IMR-90 (cell line): ENCODE measurements around the gene PRLR. TPM values are rescaled to one million over a fixed set of nuclear protein-coding genes. Genes with fewer than 3 reads are reported as not detected.

Experiments
- ATAC-seq: fragments of 200-7000 bp; cut with Tn5 transposase; 2 replicates; pipeline ENCODE4 v1.9.1; 2020; ENCODE audit warnings: low read depth, mild to moderate bottlenecking, moderate library complexity
- BruUV-seq: library from RNA; stranded (reverse); fragments of 400-500 nt; replicated peaks from 2 replicates; lab custom pipeline; 2021; lab: Mats Ljungman, UMichigan
- CTCF ChIA-PET: fragments of 300-600 bp; formaldehyde crosslinking; extraction: SDS; loops from one replicate; lab custom pipeline; 2021; ENCODE audit warnings: antibody characterized with exemption; lab: Yijun Ruan, JAX
- POLR2A ChIA-PET: fragments of 300-600 bp; sonication (Branson Sonifier 250); formaldehyde crosslinking; loops from one replicate; lab custom pipeline; 2022; ENCODE audit warnings: antibody characterized with exemption; ENCODE audit not compliant: unreplicated experiment; lab: Charles Lee
- DNase-seq: peaks from one replicate; pipeline ENCODE4 v3.0.0; 2013
- H2AFZ ChIP-seq: replicated peaks from 2 replicates; pipeline ENCODE3; 2013; ENCODE audit warnings: low read length, mild to moderate bottlenecking; ENCODE audit not compliant: poor library complexity
- H2AK5ac ChIP-seq: 2 replicates; pipeline ENCODE4 v1.6.1; 2013; ENCODE audit warnings: low read depth, low read length, inconsistent platforms
- H2AK9ac ChIP-seq: replicated peaks from 2 replicates; pipeline ENCODE3; 2013; ENCODE audit warnings: mild to moderate bottlenecking, low read depth, low read length, moderate library complexity; ENCODE audit not compliant: poor library complexity
- H2BK120ac ChIP-seq: 2 replicates; pipeline ENCODE4 v1.6.1; 2013; ENCODE audit warnings: low read depth, low read length, inconsistent platforms
- H2BK15ac ChIP-seq: 3 replicates; pipeline ENCODE4 v1.6.1; 2013; ENCODE audit warnings: low read depth, low read length, inconsistent platforms
- H2BK20ac ChIP-seq: 2 replicates; pipeline ENCODE4 v1.6.1; 2013; ENCODE audit warnings: low read depth, mild to moderate bottlenecking, inconsistent platforms, low read length, moderate library complexity
- H2BK5ac ChIP-seq: 2 replicates; pipeline ENCODE4 v1.6.1; 2013; ENCODE audit warnings: mild to moderate bottlenecking, low read depth, low read length, inconsistent platforms; ENCODE audit not compliant: poor library complexity, severe bottlenecking
- H3K14ac ChIP-seq: replicated peaks from 2 replicates; pipeline ENCODE4 v1.6.1; 2013; ENCODE audit warnings: low read depth, low read length, inconsistent platforms
- H3K18ac ChIP-seq: 2 replicates; pipeline ENCODE4 v1.6.1; 2013; ENCODE audit warnings: low read depth, low read length, control low read depth
- H3K23ac ChIP-seq: 2 replicates; pipeline ENCODE4 v1.6.1; 2013; ENCODE audit warnings: low read depth, low read length, inconsistent platforms
- H3K27ac ChIP-seq: 2 replicates; pipeline ENCODE4 v1.5.1; 2013; ENCODE audit warnings: mild to moderate bottlenecking, control low read depth, low read length; ENCODE audit not compliant: insufficient read depth
- H3K27me3 ChIP-seq: 2 replicates; pipeline ENCODE4 v1.6.1; 2013; ENCODE audit warnings: low read length; ENCODE audit not compliant: control insufficient read depth, insufficient read depth
- H3K36me3 ChIP-seq: 2 replicates; pipeline ENCODE4 v1.6.1; 2013; ENCODE audit warnings: low read length, mixed read lengths; ENCODE audit not compliant: control insufficient read depth, insufficient read depth
- H3K4ac ChIP-seq: 2 replicates; pipeline ENCODE4 v1.6.1; 2013; ENCODE audit warnings: low read depth, low read length, inconsistent platforms
- H3K4me1 ChIP-seq: 2 replicates; pipeline ENCODE4 v1.6.1; 2013; ENCODE audit warnings: low read length, mixed read lengths; ENCODE audit not compliant: control insufficient read depth, insufficient read depth
- H3K4me2 ChIP-seq: 2 replicates; pipeline ENCODE4 v1.6.1; 2013; ENCODE audit warnings: low read depth, mild to moderate bottlenecking, control low read depth, low read length, moderate library complexity
- H3K4me3 ChIP-seq: 2 replicates; pipeline ENCODE4 v1.5.1; 2013; ENCODE audit warnings: low read depth, mild to moderate bottlenecking, control low read depth, low read length, moderate library complexity; ENCODE audit not compliant: insufficient read depth
- H3K56ac ChIP-seq: 2 replicates; pipeline ENCODE4 v1.6.1; 2013; ENCODE audit warnings: low read length, inconsistent platforms; ENCODE audit not compliant: insufficient read depth; ENCODE audit errors: extremely low read depth
- H3K79me1 ChIP-seq, 2 experiments: 2 replicates each; pipeline ENCODE4 v1.6.1; 2013; ENCODE audit warnings: low read length in 2 of 2, inconsistent platforms in 1 of 2, low read depth in 1 of 2
- H3K9ac ChIP-seq: 2 replicates; pipeline ENCODE4 v1.6.1; 2013; ENCODE audit warnings: low read depth, low read length, control low read depth
- H3K9me1 ChIP-seq: 2 replicates; pipeline ENCODE4 v1.6.1; 2013; ENCODE audit warnings: low read length, inconsistent platforms; ENCODE audit not compliant: insufficient read depth
- H3K9me3 ChIP-seq: 2 replicates; pipeline ENCODE4 v1.6.1; 2013; ENCODE audit warnings: low read length; ENCODE audit not compliant: control insufficient read depth, insufficient read depth
- H4K20me1 ChIP-seq: 2 replicates; pipeline ENCODE4 v1.6.1; 2013; ENCODE audit warnings: low read length, inconsistent platforms; ENCODE audit not compliant: insufficient read depth
- H4K5ac ChIP-seq: 2 replicates; pipeline ENCODE4 v1.6.1; 2013; ENCODE audit warnings: mild to moderate bottlenecking, low read depth, low read length, control low read depth
- H4K8ac ChIP-seq, 2 experiments: 2 replicates each; pipeline ENCODE4 v1.6.1; 2013; ENCODE audit warnings: low read depth in 2 of 2, low read length in 2 of 2, control low read depth in 1 of 2, inconsistent platforms in 1 of 2
- H4K91ac ChIP-seq: 2 replicates; pipeline ENCODE4 v1.6.1; 2013; ENCODE audit warnings: low read depth, low read length, inconsistent platforms; ENCODE audit not compliant: insufficient read depth
- BHLHE40 ChIP-seq: fragments of 150-350 bp; IDR thresholded peaks from 2 replicates; pipeline ENCODE4 v1.6.1; 2016; ENCODE audit warnings: mild to moderate bottlenecking, low read depth, low read length
- CEBPB ChIP-seq: IDR thresholded peaks from 2 replicates; pipeline ENCODE4 v1.6.1; 2012; ENCODE audit warnings: low read depth, low read length, improper control_type of control experiment
- CHD1 ChIP-seq: IDR thresholded peaks from 2 replicates; pipeline ENCODE4 v1.6.1; 2012; ENCODE audit warnings: low read depth, low read length, improper control_type of control experiment
- FOS ChIP-seq: fragments of 150-350 bp; IDR thresholded peaks from 2 replicates; pipeline ENCODE4 v1.6.1; 2016; ENCODE audit warnings: low read depth, low read length
- MAFK ChIP-seq: IDR thresholded peaks from 2 replicates; pipeline ENCODE4 v1.6.1; 2012; ENCODE audit warnings: low read depth, low read length, improper control_type of control experiment
- MAZ ChIP-seq: IDR thresholded peaks from 2 replicates; pipeline ENCODE4 v1.6.1; 2012; ENCODE audit warnings: low read depth, mild to moderate bottlenecking, low read length, improper control_type of control experiment, moderate library complexity, borderline replicate concordance
- MXI1 ChIP-seq: IDR thresholded peaks from 2 replicates; pipeline ENCODE4 v1.6.1; 2012; ENCODE audit warnings: low read depth, mild to moderate bottlenecking, low read length, moderate library complexity, borderline replicate concordance
- NFE2L2 ChIP-seq: fragments of 150-350 bp; IDR thresholded peaks from 2 replicates; pipeline ENCODE4 v1.6.1; 2016; ENCODE audit warnings: low read depth, mild to moderate bottlenecking, low read length
- POLR2A ChIP-seq: IDR thresholded peaks from 2 replicates; pipeline ENCODE4 v1.6.1; 2012; ENCODE audit warnings: mild to moderate bottlenecking, low read depth, low read length
- RAD21 ChIP-seq: IDR thresholded peaks from 2 replicates; pipeline ENCODE4 v1.6.1; 2012; ENCODE audit warnings: low read length, improper control_type of control experiment
- RCOR1 ChIP-seq: IDR thresholded peaks from 2 replicates; pipeline ENCODE4 v1.6.1; 2012; ENCODE audit warnings: mild to moderate bottlenecking, low read length, improper control_type of control experiment; ENCODE audit not compliant: insufficient replicate concordance
- RFX5 ChIP-seq: IDR thresholded peaks from 2 replicates; pipeline ENCODE4 v1.8.0; 2012; ENCODE audit warnings: low read depth, mild to moderate bottlenecking, low read length, moderate library complexity
- SMC3 ChIP-seq: fragments of 150-350 bp; IDR thresholded peaks from 2 replicates; pipeline ENCODE4 v1.6.1; 2016; ENCODE audit warnings: low read depth, mild to moderate bottlenecking, antibody characterized with exemption, low read length, moderate library complexity
- whole genome bisulfite sequencing, 2 experiments: methylation state at CpG; one replicate each; pipeline versions ENCODE4 v1.1.5 to v1.1.7; 2013; ENCODE audit warnings: missing lambda C conversion rate in 2 of 2; ENCODE audit not compliant: insufficient read length in 1 of 2; ENCODE audit errors: extremely low coverage in 2 of 2; 5-methylcytosine and 5-hydroxymethylcytosine counted together
- dilution Hi-C: fragments of 300-500 bp; cut with HindIII; formaldehyde crosslinking; loops from one replicate; pipeline ENCODE4 v1.14.3; 2018; ENCODE audit warnings: low sequenced_read_pairs; ENCODE audit not compliant: unreplicated experiment
- in situ Hi-C: fragments of 300-500 bp; cut with MboI; formaldehyde crosslinking; loops from 3 replicates; pipeline ENCODE4 v1.14.3; 2019; ENCODE audit warnings: low sequenced_read_pairs, inconsistent platforms, mixed read lengths
- intact Hi-C: fragments of 100-400 bp; cut with micrococcal nuclease; formaldehyde crosslinking; loops from 2 replicates; pipeline ENCODE4 v1.10.0; 2022
- polyA plus RNA-seq, 3 experiments: library from polyadenylated mRNA; depleted of rRNA; stranded (reverse); fragments of >200 nt; gene quantifications; 2 replicates each; pipeline ENCODE4 v1.2.3, GENCODE V29; 2012; ENCODE audit warnings: low replicate concordance in 1 of 3
- total RNA-seq: library from RNA; depleted of rRNA; stranded (reverse); fragments of >200 nt; gene quantifications from 2 replicates; pipeline ENCODE4 v1.2.3, GENCODE V29; 2012
- TF ChIP-seq, protein P1 (sequence below): conservative IDR thresholded peaks from 2 replicates; pipeline ENCODE4 v1.5.1; 2012; ENCODE audit warnings: mild to moderate bottlenecking, low read depth, low read length, improper control_type of control experiment
- TF ChIP-seq, protein P2 (sequence below): fragments of 150-350 bp; IDR thresholded peaks from 2 replicates; pipeline ENCODE4 v1.6.1; 2016; ENCODE audit warnings: low read depth, mild to moderate bottlenecking, low read length, moderate library complexity, borderline replicate concordance
- TF ChIP-seq, protein P3 (sequence below): fragments of 150-350 bp; IDR thresholded peaks from 2 replicates; pipeline ENCODE4 v1.6.1; 2017; ENCODE audit warnings: mild to moderate bottlenecking, antibody characterized with exemption, low read length, low read depth

Gene PRLR
- total and polyA plus RNA-seq, 2 of the 4 experiments (the other 2 are of a cell fraction), result 0.24 to 0.54 TPM

DNA sequence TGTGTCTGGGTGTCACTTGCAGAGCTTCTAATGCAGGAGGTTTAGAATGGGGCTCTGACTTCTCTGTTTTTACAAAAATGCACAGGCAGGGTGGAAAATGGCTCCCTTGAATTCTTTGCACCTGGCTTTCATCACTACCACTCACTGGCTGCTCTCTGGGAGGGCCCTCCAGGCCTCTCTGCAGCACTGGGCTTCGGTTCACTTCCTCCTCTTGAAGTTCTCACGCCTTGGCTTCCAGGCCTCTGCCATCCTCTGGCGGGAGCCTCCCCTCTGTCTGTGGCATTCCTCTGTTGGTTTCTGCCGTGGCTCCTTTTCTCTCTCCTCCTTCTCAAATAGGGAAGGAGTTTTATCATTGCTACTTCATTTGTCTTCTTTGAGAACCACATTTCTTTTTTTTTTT is 2.8 kb upstream of the PRLR start:
- Histone ChIP-seq H3K27ac (no peak overlapping the region), H3K4me3 (no peak overlapping the region), H2BK5ac (no peak overlapping the region), H3K9ac (no peak overlapping the region), H3K56ac (no peak overlapping the region), H3K4me1 (no peaks in the 10 kb centered on the region; the same call in 1 of the 2 replicates), H2BK20ac (no peak overlapping the region), H3K9me1 (no peaks in the 10 kb centered on the region), H2AFZ (no peak overlapping the region), H3K9me3 (no peaks in the 10 kb centered on the region), H3K18ac (no peak overlapping the region), H4K91ac (no peak overlapping the region), H4K8ac (no peak overlapping the region), H2AK5ac (no peak overlapping the region), H4K5ac (no peak overlapping the region), H2BK120ac (no peak overlapping the region), H2BK15ac (no peak overlapping the region), H3K23ac (no peak overlapping the region), H2AK9ac (no peak overlapping the region), H3K14ac (no peak overlapping the region), H3K79me1 (no peaks in the 10 kb centered on the region), H3K4ac (no peak overlapping the region), H3K27me3 (peaks cover 38% of the 10 kb centered on the region), H3K36me3 (no peaks in the 10 kb centered on the region), H3K4me2 (no peak overlapping the region), H4K20me1 (no peaks in the 10 kb centered on the region)
- ChIA-PET CTCF (no interaction called here), POLR2A (no interaction called here)
- in situ Hi-C loops, result no loop called here
- dilution Hi-C loops, result no loop called here
- WGBS, 2 experiments, result no CpG with 5 or more reads among the region's 4 CpGs
- TF ChIP-seq FOS, result no peak
- no peak for TF ChIP-seq RCOR1
- TF ChIP-seq, protein P1, sequence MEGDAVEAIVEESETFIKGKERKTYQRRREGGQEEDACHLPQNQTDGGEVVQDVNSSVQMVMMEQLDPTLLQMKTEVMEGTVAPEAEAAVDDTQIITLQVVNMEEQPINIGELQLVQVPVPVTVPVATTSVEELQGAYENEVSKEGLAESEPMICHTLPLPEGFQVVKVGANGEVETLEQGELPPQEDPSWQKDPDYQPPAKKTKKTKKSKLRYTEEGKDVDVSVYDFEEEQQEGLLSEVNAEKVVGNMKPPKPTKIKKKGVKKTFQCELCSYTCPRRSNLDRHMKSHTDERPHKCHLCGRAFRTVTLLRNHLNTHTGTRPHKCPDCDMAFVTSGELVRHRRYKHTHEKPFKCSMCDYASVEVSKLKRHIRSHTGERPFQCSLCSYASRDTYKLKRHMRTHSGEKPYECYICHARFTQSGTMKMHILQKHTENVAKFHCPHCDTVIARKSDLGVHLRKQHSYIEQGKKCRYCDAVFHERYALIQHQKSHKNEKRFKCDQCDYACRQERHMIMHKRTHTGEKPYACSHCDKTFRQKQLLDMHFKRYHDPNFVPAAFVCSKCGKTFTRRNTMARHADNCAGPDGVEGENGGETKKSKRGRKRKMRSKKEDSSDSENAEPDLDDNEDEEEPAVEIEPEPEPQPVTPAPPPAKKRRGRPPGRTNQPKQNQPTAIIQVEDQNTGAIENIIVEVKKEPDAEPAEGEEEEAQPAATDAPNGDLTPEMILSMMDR, result no peak
- TF ChIP-seq RAD21, result no peak
- no peak for TF ChIP-seq SMC3
- TF ChIP-seq MAZ, result no peak
- TF ChIP-seq BHLHE40, result no peak
- no peak for TF ChIP-seq MAFK
- no peak for TF ChIP-seq POLR2A
- TF ChIP-seq RFX5, result no peak
- no peak for TF ChIP-seq MXI1
- TF ChIP-seq CHD1, result no peak
- TF ChIP-seq, protein P2, sequence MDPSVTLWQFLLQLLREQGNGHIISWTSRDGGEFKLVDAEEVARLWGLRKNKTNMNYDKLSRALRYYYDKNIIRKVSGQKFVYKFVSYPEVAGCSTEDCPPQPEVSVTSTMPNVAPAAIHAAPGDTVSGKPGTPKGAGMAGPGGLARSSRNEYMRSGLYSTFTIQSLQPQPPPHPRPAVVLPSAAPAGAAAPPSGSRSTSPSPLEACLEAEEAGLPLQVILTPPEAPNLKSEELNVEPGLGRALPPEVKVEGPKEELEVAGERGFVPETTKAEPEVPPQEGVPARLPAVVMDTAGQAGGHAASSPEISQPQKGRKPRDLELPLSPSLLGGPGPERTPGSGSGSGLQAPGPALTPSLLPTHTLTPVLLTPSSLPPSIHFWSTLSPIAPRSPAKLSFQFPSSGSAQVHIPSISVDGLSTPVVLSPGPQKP, result no peak
- TF ChIP-seq, protein P3, sequence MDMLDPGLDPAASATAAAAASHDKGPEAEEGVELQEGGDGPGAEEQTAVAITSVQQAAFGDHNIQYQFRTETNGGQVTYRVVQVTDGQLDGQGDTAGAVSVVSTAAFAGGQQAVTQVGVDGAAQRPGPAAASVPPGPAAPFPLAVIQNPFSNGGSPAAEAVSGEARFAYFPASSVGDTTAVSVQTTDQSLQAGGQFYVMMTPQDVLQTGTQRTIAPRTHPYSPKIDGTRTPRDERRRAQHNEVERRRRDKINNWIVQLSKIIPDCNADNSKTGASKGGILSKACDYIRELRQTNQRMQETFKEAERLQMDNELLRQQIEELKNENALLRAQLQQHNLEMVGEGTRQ, result no peak
- no peak for TF ChIP-seq CEBPB
- no peak for TF ChIP-seq NFE2L2
- intact Hi-C loops, result no loop called here
- no peak for ATAC-seq
- no peak for DNase-seq
- BruUV-seq, result no TSS peak
